GM18868 (cell line): ENCODE data around the gene MTUS2.
A peak's percentile ranks its signal among the peaks of the same experiment; 100 is the strongest.

ENCODE experiments used
- ATAC-seq: cut with Tn5 transposase; IDR thresholded peaks from one replicate; pipeline ENCODE4 v1.9.1; 2021; ENCODE audit warnings: mild to moderate bottlenecking, moderate library complexity; ENCODE audit not compliant: unreplicated experiment

Gene MTUS2

DNA sequence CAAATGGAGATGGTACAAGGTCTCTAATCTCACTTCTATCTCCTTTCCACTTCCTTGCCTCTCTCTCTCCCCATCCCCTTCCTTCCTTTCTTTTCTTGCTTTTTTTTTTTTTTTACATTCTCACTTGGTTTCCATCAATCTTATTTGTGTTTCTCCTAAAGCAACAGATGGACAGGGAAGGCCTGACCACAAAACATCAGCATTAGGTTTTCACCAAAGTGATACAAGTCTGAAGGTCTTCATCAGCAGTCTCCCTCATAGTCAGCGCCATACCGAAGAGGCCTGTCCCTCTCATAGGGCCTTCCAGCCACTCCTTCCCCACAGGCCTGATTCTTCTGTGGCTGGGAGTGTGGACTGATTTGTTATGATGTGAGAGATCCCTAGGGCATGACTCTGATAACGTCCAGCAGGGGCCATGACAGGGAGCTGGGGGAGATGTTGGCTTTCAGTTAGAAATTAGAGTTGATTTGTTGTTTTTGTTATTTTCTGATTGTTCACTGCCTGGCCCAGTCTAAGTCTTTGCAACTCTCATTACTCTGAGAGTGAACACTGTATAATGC lies 616.7 kb downstream of the MTUS2 start:
- ATAC-seq, result no peak

DNA sequence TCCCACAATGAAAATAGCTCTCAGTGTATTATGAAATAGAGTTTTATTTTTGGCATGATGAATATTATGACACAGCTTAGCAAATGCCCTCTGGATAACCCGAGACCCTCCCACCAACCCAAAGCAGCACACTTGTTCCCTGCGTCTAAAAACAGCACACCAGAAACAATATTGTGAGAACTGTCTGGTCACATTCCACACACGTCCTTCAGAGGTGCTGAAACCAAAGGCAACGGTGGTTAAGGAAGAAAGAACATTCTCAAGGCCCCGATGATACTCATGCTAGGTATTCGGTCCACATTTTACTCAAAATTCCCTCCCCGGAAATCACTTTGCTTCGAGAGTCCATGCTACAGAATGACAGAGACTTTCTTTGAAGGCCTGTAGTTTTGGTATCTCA lies 618.6 kb downstream of the MTUS2 start:
- ATAC-seq, result no peak

DNA sequence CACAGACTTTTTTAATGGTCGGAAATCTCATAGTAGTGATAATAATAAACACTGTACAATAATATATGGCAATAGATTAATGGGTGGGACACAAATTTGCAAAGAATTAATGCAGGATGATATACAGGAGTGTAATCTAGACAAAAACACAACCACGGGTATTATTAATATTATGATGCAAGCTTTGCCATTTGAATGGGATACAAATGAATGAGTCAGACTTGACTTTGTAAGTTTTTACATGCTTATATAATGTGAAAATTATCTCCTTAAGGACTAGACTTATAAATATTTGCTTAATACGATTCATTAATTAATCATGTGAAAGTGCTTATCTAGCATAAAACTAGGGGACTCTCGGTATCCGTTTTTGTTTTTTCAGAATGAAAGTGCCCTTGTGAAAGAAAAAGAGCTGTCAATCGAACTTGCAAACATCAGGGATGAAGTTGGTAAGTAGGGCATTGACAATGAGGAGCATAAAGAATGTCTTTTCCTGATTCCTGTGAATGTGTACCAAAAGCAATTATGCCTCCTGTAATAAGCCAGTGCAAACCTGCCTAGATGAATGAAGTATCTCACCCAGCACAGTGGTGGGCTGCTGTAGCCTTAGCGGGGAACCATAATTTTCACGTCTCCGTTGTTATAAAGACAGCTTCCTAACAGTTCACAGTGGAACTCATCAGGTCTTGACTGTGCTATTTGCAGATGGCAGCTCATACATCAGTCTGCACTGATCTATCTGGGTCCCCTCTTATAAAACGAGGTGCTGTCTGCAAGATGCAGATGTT lies 619.7 kb downstream of the MTUS2 start:
- no peak for ATAC-seq

DNA sequence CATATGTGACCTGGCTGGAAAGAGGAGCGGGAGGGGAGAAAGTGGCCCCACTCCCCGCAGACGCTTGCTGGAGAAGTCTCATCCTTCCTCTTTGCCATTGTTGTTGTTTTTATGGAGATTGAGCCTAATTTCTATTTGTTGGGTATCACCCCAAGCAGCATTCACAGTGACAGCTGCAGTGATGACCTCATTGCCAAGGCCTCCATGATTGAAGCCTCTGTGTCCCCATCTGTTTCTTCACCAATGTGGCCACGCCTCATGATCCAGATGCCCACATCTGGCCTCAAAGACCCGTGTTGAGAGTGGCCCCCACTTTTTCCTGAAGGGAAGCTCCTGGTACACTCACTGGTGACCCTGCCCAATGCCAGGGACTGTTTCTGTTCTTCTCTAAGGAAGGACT lies 621.2 kb downstream of the MTUS2 start:
- ATAC-seq, result no peak

DNA sequence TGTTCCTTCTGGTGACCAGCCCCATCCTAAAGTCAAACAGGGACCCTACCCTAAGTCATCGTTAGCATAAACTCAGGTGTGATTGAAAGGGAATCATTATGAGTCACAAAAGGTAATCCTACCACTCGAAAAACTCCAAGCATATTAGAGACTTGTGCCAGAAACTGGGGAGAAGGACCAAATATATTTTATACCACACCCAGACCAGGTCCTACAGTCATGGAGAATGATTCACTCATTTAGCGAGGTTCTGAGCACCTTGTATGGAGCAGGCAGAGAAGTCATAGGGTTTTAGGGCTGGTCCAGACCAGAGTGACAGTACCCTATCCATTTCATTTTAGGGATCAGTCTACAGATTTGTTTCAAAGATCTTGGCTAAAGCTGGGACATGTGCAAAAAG lies 625.9 kb downstream of the MTUS2 start:
- no peak for ATAC-seq

DNA sequence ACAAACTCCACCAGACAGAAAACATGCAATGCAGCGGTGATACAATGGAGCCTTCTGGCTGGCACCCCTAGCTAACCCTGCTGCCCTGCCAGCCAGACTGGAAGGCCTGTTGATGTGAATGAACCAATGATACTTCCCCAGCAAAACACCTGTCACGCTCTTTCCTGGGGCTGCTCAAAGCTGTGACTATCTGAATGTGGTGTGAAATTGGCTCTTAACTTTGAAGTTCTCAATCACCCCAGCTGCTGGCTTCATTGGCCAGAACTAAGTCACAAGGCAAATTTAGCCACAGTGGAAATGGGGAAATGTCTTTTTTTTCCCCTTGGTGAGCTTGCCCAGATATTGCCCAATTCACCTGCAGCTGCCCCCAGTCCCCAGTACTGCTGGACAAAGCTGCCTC lies 628.0 kb downstream of the MTUS2 start:
- ATAC-seq, result no peak

DNA sequence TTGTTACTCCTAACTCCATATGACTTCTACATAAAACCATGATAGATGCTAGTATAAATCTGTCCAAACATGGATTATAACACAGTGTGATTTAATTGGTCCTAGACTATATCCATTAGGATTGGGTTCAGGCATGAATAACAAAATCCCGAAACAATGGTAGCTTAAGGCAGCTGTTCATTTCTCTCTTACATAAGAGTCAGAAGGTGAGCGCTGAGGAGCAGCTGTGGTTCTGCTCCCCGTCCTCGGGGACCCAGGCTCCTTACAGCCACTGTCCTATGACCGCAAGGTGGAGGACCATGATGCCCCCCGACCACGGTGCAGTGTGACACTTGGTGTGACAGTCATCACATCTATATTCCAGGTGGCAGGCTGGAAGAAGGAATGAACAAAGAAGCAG lies 629.6 kb downstream of the MTUS2 start:
- no peak for ATAC-seq

DNA sequence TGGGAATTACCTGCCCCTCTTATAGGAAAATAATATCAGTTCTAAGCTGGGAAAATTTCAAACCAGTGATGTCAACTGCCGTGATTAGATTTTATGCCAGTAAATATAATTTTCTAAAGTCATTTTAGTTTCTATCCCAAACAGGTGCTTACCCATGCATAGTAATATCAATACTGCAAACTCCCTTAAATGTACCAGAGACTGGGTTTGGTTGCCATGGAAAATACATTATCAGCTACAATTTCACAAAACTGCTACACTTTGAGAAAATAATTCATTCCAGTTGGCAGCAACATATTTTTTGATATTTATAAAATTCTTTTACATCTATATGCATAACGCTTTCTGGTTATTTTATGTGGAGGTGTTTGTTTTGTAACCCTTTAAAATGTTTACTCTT lies 631.8 kb downstream of the MTUS2 start:
- no peak for ATAC-seq

DNA sequence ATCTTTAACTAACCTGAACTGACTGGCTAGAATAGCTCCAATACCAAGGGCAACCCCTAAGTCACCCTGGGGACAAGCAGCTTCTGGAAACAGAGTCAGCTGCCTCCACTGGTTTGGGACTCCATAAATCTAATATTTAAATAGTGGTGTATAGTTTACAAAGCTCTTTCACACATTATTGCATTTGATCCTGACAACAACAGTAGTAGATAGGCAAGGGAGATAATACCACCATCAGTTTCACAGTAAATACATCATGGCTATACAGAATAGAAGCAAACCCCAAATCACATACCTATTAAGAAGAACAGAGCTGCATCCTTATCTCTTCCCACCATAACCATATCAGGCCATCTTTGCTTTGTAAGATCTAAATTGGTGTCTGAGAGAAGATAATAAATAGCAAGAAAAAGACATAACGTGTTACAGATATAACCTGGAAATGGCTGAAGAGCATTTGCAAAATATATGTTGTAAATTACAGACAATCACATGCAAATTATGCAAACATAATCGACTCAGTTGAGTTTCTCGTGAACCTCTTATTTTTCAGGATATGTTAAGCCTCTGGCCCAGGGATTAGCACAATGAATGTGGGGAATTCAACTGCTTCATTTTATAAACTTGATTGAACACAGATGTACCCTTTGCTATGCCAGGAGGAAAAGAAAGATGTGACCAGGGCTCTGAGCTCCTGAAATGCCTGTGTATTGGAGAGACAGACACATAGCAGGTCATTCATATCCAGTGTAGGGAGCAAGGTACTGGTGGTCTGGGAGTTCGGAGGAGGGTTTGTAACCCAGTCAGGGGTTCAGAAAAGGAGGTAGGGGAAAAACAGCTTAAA lies 632.9 kb downstream of the MTUS2 start:
- ATAC-seq, result no peak

DNA sequence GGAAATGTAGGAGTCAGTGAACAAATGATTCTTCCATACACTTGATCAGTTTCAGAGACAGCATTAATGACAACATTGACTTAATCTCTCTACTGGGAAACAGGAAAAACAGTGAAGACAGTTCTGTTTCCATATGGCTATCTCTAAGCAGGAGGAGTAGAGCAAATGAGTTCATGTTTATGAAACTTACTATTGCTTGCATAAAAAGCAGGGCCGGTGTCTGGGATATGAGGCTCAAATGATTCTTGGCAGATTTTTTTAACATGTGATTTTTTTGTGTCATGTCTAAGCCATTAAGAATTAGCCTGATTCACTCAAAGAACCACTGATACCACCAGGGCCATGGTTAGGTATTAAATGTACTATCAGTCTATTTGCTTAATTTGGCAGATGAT lies 633.5 kb downstream of the MTUS2 start:
- no peak for ATAC-seq

DNA sequence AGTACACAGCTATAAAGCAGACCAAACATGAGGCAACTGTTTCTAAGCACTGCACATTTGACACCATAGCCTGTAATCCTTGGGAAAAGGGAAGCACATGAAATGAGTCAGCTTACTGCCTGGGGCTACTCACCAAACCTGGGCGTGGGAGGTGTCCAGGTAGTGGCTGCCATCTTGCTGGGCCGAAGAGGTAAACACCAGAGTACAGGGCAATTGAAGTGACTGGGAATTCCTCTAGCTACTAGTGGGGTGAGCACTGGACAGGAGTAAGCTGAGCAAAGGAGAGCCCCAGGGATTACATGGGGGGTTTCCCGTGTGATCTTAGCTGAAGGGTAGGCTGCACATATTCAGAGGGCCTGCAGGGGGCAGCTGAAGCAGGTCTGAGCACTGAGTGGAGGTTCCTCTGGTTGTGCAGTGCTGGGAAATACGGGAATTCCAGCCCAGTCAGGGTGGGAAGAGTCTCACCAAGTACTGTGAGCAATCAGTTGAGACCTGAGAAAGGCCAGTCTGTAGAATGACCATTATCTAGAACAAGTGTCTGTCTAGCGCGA lies 634.9 kb downstream of the MTUS2 start:
- ATAC-seq, result peak; percentile 97

DNA sequence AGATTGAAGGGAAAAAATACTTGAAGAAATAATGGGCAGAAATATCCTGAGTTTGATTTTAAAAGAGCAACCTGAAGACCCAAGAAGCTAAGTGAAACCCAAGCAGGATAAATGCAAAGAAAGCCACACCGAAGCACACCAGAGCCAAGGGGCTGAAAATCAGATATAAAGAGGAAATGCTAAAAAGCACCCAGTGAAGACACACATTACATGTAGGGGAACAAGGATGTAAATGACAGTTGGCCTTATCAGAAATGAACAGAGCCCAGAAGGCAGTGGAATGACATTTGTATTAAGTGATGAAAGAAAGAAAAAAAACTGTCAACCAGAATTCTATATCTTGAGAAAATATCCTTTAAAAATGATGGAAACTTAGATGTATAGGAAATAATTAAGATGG lies 636.3 kb downstream of the MTUS2 start:
- no peak for ATAC-seq

DNA sequence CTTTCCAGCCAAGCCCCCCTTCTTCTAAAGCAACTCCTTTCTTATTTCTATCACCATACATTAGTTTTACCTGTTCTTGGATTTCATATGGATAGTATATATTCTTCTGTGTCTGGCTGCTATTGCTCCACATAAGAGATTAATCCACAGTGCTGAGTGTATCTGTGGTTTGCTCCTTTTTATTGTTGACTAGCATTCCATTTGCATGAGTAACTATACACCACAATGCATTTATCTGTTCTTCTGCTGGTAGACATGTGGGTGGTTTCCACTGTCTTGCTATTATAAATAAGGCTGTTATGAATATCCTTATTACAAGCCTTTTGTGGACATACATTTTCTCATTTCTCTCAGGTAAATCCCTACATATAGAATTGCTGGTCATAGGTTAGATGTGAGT lies 637.2 kb downstream of the MTUS2 start:
- no peak for ATAC-seq

DNA sequence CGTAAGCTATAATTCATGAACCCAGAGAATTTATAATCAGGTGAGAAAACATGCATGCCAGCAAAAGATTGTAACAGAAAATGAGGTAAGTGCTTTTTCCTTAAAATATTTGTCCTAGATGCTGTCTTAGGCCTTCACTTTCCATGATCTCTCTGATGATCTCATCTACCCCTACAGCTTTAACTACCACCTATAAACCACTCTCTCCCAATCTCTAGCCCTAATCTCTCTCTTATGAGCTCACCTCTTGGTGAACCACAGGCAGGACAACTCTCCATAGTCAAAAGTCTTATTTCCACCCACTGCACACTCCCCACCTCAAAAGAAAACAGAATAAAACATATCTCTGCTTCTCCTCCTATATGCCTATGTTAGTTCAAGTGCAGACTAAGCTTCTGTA lies 638.3 kb downstream of the MTUS2 start:
- ATAC-seq, result no peak

DNA sequence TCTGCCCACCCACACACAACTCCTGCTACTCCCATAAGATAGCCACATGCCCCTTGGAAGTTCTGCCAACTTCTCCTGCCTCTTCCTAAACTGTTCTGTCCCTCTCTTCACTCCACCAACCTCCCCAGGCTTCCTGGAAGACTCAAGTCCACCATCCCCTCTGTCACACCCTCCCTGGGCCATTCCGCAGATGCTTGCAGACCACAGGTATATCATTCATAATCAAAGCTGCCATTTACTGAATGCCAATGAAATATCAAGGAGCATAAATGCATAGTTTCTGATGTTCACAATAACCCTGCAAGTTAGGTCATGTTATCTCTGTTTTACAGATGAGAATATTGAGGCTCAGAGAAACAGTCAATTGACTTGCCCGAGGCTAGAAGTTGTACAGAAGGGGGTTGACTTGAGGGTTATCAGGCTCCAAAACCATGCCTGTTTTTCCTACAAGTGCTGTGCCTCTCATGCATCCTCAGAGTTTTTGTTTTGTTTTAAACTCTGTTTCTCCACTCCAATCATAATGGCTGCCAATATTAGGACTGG lies 639.7 kb downstream of the MTUS2 start:
- no peak for ATAC-seq

DNA sequence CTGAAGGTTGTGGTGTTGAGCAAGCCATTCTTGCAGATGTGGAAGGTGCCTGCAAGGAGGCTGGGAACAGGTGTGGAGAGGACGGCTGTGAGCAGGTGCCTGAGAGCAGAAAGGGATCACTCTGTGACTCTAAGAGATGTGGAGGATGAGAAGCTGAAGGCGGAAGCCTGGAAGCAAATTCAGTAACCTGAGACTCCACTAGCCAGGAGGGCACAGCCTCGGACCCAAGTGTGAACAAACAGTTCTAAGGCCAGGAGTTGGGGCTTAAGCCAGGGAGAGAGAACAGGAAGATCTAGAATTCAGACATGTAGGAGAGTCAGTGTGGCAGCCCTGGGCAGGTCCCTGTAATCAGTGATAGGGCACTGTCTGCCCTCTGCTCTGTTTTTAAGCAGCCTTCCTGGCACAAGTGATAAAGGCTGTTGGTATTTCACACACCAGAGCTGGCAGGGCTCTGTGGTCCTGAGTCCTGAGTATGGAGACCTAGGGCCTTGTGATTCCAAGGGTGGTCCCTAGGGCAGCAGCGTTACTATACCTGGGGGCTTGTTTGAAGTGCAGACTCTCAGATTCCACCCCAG lies 644.1 kb downstream of the MTUS2 start:
- no peak for ATAC-seq

DNA sequence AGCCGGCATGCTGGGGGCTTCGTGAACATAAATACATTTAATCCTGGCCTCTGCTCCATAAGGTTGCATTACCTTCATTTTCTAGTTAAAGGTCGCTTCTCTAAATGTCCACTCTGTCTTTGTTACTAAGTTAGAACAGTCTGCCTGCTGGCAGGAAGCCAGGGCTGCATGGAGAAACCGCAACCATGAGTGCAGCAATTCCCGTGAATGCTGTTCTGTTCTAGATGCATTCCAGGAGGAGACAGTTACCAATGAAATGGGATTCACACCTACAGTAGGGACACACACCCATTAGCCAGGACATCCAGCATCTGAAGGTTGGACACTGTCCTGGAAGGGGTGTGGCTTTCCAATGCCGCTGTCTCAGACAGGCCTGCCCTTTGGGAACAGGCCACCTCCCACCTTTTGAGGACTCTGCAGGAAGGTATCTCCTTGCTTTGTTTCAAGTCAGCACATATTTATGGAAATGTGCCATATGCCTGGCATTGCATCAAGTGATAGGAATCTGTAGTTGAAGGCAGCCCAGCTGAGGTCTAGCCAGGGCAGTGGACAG lies 645.7 kb downstream of the MTUS2 start:
- no peak for ATAC-seq

DNA sequence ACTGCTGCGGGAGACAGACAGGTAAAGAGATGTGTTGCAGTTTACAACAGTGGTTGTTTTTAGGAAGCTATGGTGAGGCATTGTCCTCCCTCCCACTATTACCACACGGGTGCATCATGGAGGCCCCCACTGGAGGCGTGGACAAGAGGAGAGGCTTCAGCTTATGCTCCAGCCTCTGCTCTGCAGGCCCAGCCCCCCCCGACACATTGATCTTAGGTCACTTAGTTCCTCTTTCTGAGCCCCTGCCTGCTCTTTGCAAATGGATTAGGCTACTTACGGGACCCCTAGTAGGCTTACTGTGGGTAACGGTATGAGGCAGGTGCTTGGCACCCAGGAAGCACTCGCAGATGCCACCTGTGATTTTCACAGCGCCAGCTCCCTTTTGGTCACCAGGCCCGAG lies 651.4 kb downstream of the MTUS2 start:
- no peak for ATAC-seq

DNA sequence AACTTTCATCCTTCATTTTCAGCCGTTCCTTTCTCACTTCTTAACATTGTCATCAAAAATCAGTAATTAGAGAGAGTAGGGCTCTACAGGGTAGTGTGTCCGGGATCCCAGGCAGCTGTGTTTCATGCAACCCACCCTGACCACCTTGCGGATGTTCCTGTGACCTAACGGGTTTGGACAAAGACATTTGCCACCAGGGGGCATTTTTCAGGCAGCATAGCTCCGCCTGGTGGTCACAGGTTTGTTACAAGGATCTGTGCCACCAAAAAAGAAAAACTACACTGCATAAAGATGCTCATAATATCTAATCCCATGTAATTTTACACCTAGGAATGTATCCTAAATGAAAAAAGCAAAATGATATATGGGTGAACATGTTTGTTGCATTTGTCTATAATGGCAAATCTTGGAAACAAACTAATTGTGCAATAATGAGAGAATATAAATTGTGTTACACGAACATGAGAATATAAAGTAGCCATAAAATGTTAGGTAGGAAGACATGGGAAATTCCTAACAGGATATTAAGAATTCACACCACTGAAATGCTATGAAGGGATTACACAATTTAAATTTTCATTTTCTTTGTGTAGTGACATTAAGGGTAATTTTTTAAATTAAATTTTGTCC lies 652.3 kb downstream of the MTUS2 start:
- ATAC-seq, result peak; percentile 66

DNA sequence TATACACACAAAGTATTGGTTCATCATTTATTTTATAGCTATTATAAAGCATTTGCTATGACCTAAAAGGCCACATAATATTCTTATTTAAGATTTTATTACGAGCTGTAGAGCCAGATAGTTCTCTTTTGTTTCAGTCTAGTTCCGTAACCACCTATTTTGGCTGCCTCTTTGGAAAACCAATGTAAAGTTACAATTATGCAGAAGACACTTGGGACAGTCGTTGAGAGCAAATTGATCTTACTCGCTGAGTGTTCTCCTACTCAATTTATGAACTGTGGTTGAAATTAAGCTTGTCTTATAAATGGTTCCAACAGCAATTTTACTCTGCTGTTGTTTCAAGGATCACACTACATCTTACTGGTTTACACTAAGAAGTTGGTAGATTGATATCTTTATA lies 653.0 kb downstream of the MTUS2 start:
- no peak for ATAC-seq
